ENCODE results near the gene CYRIA.

DNA sequence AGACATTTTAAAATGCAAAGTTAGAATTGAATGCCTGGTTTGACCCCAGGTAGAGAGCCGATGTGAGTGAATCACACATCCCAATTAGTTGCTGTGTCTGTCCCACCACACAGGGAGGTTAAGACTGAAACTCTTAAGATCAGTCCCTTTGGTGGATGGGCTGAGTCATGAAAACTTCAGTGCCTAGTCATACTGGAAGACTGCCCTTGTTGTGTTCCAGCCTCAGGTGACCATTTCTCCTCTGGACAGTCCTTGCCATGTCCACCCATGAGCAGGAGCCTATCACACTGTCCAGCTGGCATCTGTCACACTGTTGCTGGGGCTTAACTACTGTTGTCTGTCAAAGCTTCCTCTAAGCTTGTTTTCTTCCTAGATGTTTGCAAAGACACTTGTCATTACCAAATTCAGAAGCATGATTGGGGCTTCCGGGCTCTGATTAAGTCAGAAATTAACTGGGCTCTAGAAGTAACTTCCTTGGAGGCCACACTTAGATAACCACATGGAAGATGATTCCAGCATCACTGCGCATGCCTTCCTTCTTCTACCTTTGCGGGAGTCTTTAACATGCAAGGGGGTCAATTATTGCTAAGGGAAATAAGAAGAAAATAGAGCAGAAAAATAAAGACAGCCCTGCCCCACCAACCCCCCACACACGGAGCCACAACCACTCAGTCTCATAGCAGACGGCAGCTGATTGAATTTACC, 21.3 kb downstream of the CYRIA start:
- TF ChIP-seq, protein P1, sequence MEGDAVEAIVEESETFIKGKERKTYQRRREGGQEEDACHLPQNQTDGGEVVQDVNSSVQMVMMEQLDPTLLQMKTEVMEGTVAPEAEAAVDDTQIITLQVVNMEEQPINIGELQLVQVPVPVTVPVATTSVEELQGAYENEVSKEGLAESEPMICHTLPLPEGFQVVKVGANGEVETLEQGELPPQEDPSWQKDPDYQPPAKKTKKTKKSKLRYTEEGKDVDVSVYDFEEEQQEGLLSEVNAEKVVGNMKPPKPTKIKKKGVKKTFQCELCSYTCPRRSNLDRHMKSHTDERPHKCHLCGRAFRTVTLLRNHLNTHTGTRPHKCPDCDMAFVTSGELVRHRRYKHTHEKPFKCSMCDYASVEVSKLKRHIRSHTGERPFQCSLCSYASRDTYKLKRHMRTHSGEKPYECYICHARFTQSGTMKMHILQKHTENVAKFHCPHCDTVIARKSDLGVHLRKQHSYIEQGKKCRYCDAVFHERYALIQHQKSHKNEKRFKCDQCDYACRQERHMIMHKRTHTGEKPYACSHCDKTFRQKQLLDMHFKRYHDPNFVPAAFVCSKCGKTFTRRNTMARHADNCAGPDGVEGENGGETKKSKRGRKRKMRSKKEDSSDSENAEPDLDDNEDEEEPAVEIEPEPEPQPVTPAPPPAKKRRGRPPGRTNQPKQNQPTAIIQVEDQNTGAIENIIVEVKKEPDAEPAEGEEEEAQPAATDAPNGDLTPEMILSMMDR (IDR thresholded peaks at IDR 0.05) = no peak
- no peak for TF ChIP-seq POLR2A (IDR thresholded peaks at IDR 0.05)
